GM12878 (cell line): ENCODE results near the gene FBXO8. TPM values are rescaled to one million over a fixed set of nuclear protein-coding genes. Genes with fewer than 3 reads are reported as not detected.

Source experiments
- ASH2L ChIP-seq: fragments of 300-600, 200-600 bp; sonication (generic); IDR thresholded peaks from 2 replicates; pipeline ENCODE4 v1.6.1; 2017; ENCODE audit warnings: low read depth, mild to moderate bottlenecking, borderline replicate concordance
- CHD2 ChIP-seq: IDR thresholded peaks from 2 replicates; pipeline ENCODE4 v1.6.1; 2011; ENCODE audit warnings: low read depth, low read length, improper control_type of control experiment, borderline replicate concordance
- CREB1 ChIP-seq: IDR thresholded peaks from 2 replicates; pipeline ENCODE4 v1.6.1; 2012; ENCODE audit warnings: low read depth, mild to moderate bottlenecking, inconsistent platforms
- EED ChIP-seq: sonication (generic); IDR thresholded peaks from 2 replicates; pipeline ENCODE4 v1.6.1; 2016; ENCODE audit warnings: antibody characterized with exemption, low read depth
- HCFC1 ChIP-seq: fragments of 150-350 bp; IDR thresholded peaks from 2 replicates; pipeline ENCODE4 v1.6.1; 2014; ENCODE audit warnings: low read length
- MXI1 ChIP-seq: fragments of 150-350 bp; IDR thresholded peaks from 2 replicates; pipeline ENCODE4 v1.6.1; 2011; ENCODE audit warnings: low read depth, mild to moderate bottlenecking, inconsistent platforms, low read length, improper control_type of control experiment
- POLR2AphosphoS2 ChIP-seq: IDR thresholded peaks from 2 replicates; pipeline ENCODE4 v1.6.1; 2011; ENCODE audit warnings: low read depth, mild to moderate bottlenecking, low read length, improper control_type of control experiment, moderate library complexity
- RAD21 ChIP-seq: IDR thresholded peaks from 2 replicates; pipeline ENCODE4 v1.6.1; 2011; ENCODE audit warnings: mild to moderate bottlenecking, low read depth, low read length, moderate library complexity; ENCODE audit not compliant: insufficient read depth
- RUNX3 ChIP-seq: IDR thresholded peaks from 2 replicates; pipeline ENCODE4 v1.6.1; 2012; ENCODE audit warnings: low read length, inconsistent platforms
- SMAD5 ChIP-seq: IDR thresholded peaks from 2 replicates; pipeline ENCODE4 v1.6.1; 2016; ENCODE audit warnings: antibody characterized with exemption, low read depth
- TAF1 ChIP-seq: IDR thresholded peaks from 2 replicates; pipeline ENCODE4 v1.6.1; 2011; ENCODE audit warnings: mild to moderate bottlenecking, low read depth, low read length, borderline replicate concordance
- polyA plus RNA-seq, 11 experiments: library from polyadenylated mRNA; depleted of rRNA in 4 of 11; unstranded in 6 of 11; stranded (reverse) in 5 of 11; fragments of >200 nt; fragmentation: Nextera tagmentation in 4 of 11; fragmentation: Illumina TruSeq in 1 of 11; extraction: Ambion mirVana in 4 of 11; extraction: Trizol in 1 of 11; gene quantifications; 1 replicate in 1 of 11; 2 replicates in 10 of 11; pipeline versions ENCODE4 v1.2.1 to v1.2.3, GENCODE V29; 2011 to 2016; ENCODE audit warnings: inconsistent platforms in 2 of 11, missing spikeins in 2 of 11, low read depth in 1 of 11
- total RNA-seq, 4 experiments: library from RNA; depleted of rRNA in 3 of 4; stranded (reverse); fragments of >200 nt in 3 of 4; fragmentation: Illumina TruSeq in 1 of 4; extraction: Trizol in 1 of 4; gene quantifications; 2 replicates each; pipeline versions ENCODE4 v1.2.1 to v1.2.3, GENCODE V29; 2013 to 2021
- TF ChIP-seq, protein P1 (sequence below), 3 experiments: IDR thresholded peaks in 2 of 3; conservative IDR thresholded peaks in 1 of 3; 2 replicates each; pipeline ENCODE4 v1.5.1; 2011; ENCODE audit warnings: low read depth in 3 of 3, low read length in 3 of 3, mild to moderate bottlenecking in 3 of 3, control low read depth in 2 of 3, moderate library complexity in 2 of 3, inconsistent platforms in 1 of 3, mixed read lengths in 1 of 3; ENCODE audit not compliant: control insufficient read depth in 2 of 3, insufficient read depth in 1 of 3; ENCODE audit errors: extremely low read depth in 1 of 3
- TF ChIP-seq, protein P2 (sequence below): fragments of 450-650 bp; IDR thresholded peaks from 2 replicates; pipeline ENCODE4 v1.6.1; 2017; ENCODE audit warnings: low read depth, mild to moderate bottlenecking, moderate library complexity
- TF ChIP-seq, protein P3 (sequence below): fragments of 450-650 bp; IDR thresholded peaks from 2 replicates; pipeline ENCODE4 v1.6.1; 2017; ENCODE audit warnings: mild to moderate bottlenecking, low read depth, inconsistent platforms; ENCODE audit not compliant: poor library complexity, severe bottlenecking
- TF ChIP-seq, protein P4 (sequence below): fragments of 450-650 bp; IDR thresholded peaks from 2 replicates; pipeline ENCODE4 v1.6.1; 2018; ENCODE audit warnings: mild to moderate bottlenecking, low read depth, moderate library complexity; ENCODE audit not compliant: partially characterized antibody
- TF ChIP-seq, protein P5 (sequence below): IDR thresholded peaks from 2 replicates; pipeline ENCODE4 v1.6.1; 2012; ENCODE audit warnings: low read length, inconsistent platforms

The FBXO8 gene
- total and polyA plus RNA-seq, 10 of the 15 experiments (the other 5 are each of a cell fraction or from before 2014, with no cell fraction given) = 11.3 to 38.1 (median 16.8) TPM

DNA sequence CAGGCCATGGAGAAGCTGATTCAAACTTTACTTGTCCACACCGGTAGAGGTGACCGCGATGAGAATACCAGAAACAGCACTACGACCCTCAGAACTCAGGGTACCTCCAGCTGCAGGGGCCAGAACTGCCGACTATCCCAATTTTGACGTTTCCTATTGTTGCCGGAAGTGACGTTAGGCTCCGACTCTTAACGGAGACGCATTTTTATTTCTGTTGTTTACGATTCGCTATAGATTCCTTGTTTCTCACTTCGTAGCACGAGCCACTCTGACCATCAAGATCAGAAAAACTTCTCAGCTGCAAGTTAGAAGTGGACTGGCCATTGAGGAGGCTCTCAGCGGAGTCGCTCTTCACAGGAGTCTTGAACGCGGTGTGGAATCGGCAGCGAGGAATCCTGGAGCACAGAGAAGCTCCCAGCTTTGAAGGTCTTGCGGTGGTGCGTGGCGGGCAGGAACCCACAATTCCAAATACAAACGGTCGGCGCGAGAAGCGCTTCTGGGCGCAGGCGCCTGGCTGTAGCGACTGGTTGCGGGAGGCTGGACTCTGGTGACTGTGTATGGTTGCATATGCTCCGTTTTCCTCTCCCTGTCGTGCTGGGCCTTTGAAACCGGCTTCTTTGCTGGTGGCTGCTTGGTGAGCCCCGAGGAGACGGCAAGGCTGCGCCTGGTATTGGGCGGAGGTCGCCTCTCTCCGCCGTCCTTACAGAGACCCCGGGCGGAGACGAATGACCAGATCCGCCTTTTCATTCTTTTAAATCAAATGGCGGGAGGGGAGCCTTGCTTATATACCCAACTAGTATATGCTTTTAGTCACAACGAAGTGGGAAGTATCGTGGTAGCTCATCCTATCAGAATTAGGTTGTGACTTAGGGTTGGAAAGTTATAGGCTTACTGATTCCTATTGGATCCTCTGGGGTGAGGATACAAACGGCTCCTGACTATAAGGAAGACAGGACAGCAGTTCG lies at the start of gene FBXO8, which contains the start of gene CEP44 (continued):
- TF ChIP-seq, protein P1, sequence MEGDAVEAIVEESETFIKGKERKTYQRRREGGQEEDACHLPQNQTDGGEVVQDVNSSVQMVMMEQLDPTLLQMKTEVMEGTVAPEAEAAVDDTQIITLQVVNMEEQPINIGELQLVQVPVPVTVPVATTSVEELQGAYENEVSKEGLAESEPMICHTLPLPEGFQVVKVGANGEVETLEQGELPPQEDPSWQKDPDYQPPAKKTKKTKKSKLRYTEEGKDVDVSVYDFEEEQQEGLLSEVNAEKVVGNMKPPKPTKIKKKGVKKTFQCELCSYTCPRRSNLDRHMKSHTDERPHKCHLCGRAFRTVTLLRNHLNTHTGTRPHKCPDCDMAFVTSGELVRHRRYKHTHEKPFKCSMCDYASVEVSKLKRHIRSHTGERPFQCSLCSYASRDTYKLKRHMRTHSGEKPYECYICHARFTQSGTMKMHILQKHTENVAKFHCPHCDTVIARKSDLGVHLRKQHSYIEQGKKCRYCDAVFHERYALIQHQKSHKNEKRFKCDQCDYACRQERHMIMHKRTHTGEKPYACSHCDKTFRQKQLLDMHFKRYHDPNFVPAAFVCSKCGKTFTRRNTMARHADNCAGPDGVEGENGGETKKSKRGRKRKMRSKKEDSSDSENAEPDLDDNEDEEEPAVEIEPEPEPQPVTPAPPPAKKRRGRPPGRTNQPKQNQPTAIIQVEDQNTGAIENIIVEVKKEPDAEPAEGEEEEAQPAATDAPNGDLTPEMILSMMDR (IDR thresholded peaks at IDR 0.05 in 2 of 3, conservative IDR thresholded peaks at IDR 0.05 in 1 of 3; ENCODE audit: control insufficient read depth in 2 of 3, extremely low read depth in 1 of 3, insufficient read depth in 1 of 3, low read depth in 3 of 3, low read length in 3 of 3) = no peak
- TF ChIP-seq, protein P2, sequence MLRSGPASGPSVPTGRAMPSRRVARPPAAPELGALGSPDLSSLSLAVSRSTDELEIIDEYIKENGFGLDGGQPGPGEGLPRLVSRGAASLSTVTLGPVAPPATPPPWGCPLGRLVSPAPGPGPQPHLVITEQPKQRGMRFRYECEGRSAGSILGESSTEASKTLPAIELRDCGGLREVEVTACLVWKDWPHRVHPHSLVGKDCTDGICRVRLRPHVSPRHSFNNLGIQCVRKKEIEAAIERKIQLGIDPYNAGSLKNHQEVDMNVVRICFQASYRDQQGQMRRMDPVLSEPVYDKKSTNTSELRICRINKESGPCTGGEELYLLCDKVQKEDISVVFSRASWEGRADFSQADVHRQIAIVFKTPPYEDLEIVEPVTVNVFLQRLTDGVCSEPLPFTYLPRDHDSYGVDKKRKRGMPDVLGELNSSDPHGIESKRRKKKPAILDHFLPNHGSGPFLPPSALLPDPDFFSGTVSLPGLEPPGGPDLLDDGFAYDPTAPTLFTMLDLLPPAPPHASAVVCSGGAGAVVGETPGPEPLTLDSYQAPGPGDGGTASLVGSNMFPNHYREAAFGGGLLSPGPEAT = peak; percentile 99
- TF ChIP-seq RAD21 = no peak
- peak; percentile 74 for TF ChIP-seq EED
- TF ChIP-seq SMAD5 = no peak; the same call in 1 of the 2 replicates
- peak; percentile 97 for TF ChIP-seq RUNX3
- TF ChIP-seq, protein P3, sequence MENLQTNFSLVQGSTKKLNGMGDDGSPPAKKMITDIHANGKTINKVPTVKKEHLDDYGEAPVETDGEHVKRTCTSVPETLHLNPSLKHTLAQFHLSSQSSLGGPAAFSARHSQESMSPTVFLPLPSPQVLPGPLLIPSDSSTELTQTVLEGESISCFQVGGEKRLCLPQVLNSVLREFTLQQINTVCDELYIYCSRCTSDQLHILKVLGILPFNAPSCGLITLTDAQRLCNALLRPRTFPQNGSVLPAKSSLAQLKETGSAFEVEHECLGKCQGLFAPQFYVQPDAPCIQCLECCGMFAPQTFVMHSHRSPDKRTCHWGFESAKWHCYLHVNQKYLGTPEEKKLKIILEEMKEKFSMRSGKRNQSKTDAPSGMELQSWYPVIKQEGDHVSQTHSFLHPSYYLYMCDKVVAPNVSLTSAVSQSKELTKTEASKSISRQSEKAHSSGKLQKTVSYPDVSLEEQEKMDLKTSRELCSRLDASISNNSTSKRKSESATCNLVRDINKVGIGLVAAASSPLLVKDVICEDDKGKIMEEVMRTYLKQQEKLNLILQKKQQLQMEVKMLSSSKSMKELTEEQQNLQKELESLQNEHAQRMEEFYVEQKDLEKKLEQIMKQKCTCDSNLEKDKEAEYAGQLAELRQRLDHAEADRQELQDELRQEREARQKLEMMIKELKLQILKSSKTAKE = peak; percentile 92
- TF ChIP-seq MXI1 = no peak
- TF ChIP-seq, protein P4, sequence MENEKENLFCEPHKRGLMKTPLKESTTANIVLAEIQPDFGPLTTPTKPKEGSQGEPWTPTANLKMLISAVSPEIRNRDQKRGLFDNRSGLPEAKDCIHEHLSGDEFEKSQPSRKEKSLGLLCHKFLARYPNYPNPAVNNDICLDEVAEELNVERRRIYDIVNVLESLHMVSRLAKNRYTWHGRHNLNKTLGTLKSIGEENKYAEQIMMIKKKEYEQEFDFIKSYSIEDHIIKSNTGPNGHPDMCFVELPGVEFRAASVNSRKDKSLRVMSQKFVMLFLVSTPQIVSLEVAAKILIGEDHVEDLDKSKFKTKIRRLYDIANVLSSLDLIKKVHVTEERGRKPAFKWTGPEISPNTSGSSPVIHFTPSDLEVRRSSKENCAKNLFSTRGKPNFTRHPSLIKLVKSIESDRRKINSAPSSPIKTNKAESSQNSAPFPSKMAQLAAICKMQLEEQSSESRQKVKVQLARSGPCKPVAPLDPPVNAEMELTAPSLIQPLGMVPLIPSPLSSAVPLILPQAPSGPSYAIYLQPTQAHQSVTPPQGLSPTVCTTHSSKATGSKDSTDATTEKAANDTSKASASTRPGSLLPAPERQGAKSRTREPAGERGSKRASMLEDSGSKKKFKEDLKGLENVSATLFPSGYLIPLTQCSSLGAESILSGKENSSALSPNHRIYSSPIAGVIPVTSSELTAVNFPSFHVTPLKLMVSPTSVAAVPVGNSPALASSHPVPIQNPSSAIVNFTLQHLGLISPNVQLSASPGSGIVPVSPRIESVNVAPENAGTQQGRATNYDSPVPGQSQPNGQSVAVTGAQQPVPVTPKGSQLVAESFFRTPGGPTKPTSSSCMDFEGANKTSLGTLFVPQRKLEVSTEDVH = peak; percentile 94
- TF ChIP-seq POLR2AphosphoS2 = no peak
- peak; percentile 84 for TF ChIP-seq ASH2L
- TF ChIP-seq, protein P5, sequence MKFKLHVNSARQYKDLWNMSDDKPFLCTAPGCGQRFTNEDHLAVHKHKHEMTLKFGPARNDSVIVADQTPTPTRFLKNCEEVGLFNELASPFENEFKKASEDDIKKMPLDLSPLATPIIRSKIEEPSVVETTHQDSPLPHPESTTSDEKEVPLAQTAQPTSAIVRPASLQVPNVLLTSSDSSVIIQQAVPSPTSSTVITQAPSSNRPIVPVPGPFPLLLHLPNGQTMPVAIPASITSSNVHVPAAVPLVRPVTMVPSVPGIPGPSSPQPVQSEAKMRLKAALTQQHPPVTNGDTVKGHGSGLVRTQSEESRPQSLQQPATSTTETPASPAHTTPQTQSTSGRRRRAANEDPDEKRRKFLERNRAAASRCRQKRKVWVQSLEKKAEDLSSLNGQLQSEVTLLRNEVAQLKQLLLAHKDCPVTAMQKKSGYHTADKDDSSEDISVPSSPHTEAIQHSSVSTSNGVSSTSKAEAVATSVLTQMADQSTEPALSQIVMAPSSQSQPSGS = peak; percentile 79
- TF ChIP-seq CREB1 = peak; percentile 95
- TF ChIP-seq TAF1 = peak; percentile 76
- TF ChIP-seq HCFC1 = peak; percentile 68
- TF ChIP-seq CHD2 = no peak
